ENCODE results near the gene SLC41A3. TPM values are rescaled to one million over a fixed set of nuclear protein-coding genes. Genes with fewer than 3 reads are reported as not detected.

The SLC41A3 gene
- total RNA-seq, 2 donors from 2014 or later: 33.1 to 50.8 TPM

- no peak overlapping the region for H3K27ac Mint-ChIP-seq
- H3K4me1 Mint-ChIP-seq: no peaks in the 10 kb centered on the region
- H3K27me3 Mint-ChIP-seq: no peaks in the 10 kb centered on the region
- no peaks in the 10 kb centered on the region for H3K9me3 Mint-ChIP-seq
- ATAC-seq (replicated peaks): no peak
- no peaks in the 10 kb centered on the region for H3K36me3 Mint-ChIP-seq (ENCODE audit: low read depth)
- H3K4me3 Mint-ChIP-seq: no peak overlapping the region
These were observed 29.3 kb upstream of the SLC41A3 start for GRCh38 chr3:126113238-126113555.

- Mint-ChIP-seq H3K4me3 (no peak overlapping the region), H3K9me3 (no peaks in the 10 kb centered on the region), H3K27ac (no peak overlapping the region), H3K4me1 (no peaks in the 10 kb centered on the region), H3K27me3 (no peaks in the 10 kb centered on the region), H3K36me3 (ENCODE audit: low read depth) (no peaks in the 10 kb centered on the region)
- ATAC-seq (replicated peaks): no peak
These were observed 28.8 kb upstream of the SLC41A3 start for GRCh38 chr3:126112531-126113237.

GRCh38 chr3:126111566-126112475 lies 27.9 kb upstream of the SLC41A3 start:
- ATAC-seq (replicated peaks): no peak
- H3K27me3 Mint-ChIP-seq: no peaks in the 10 kb centered on the region
- no peaks in the 10 kb centered on the region for H3K9me3 Mint-ChIP-seq

GRCh38 chr3:126111126-126111551 lies 27.2 kb upstream of the SLC41A3 start:
- Mint-ChIP-seq H3K36me3 (ENCODE audit: low read depth) (no peaks in the 10 kb centered on the region), H3K4me3 (no peak overlapping the region), H3K27ac (no peak overlapping the region), H3K27me3 (no peaks in the 10 kb centered on the region), H3K9me3 (no peaks in the 10 kb centered on the region), H3K4me1 (no peaks in the 10 kb centered on the region)
- no peak for ATAC-seq (replicated peaks)

More at GRCh38 chr3:126111566-126112475, 27.9 kb upstream of the SLC41A3 start:
- no peak overlapping the region for H3K27ac Mint-ChIP-seq
- no peaks in the 10 kb centered on the region for H3K36me3 Mint-ChIP-seq (ENCODE audit: low read depth)
- H3K4me3 Mint-ChIP-seq: no peak overlapping the region
- no peaks in the 10 kb centered on the region for H3K4me1 Mint-ChIP-seq

- ATAC-seq (replicated peaks): no peak
- no peaks in the 10 kb centered on the region for H3K9me3 Mint-ChIP-seq
- no peaks in the 10 kb centered on the region for H3K36me3 Mint-ChIP-seq (ENCODE audit: low read depth)
- no peak overlapping the region for H3K4me3 Mint-ChIP-seq
- no peaks in the 10 kb centered on the region for H3K4me1 Mint-ChIP-seq
- no peak overlapping the region for H3K27ac Mint-ChIP-seq
- no peaks in the 10 kb centered on the region for H3K27me3 Mint-ChIP-seq
These were observed 26.7 kb upstream of the SLC41A3 start for GRCh38 chr3:126110431-126111125.

GRCh38 chr3:126109880-126110235 lies 25.9 kb upstream of the SLC41A3 start:
- Mint-ChIP-seq H3K36me3 (ENCODE audit: low read depth) (no peaks in the 10 kb centered on the region), H3K4me3 (no peak overlapping the region), H3K9me3 (no peaks in the 10 kb centered on the region), H3K27ac (no peak overlapping the region), H3K27me3 (no peaks in the 10 kb centered on the region), H3K4me1 (no peaks in the 10 kb centered on the region)
- no peak for ATAC-seq (replicated peaks)

- H3K36me3 Mint-ChIP-seq (ENCODE audit: low read depth): no peaks in the 10 kb centered on the region
- no peaks in the 10 kb centered on the region for H3K4me1 Mint-ChIP-seq
- H3K9me3 Mint-ChIP-seq: no peaks in the 10 kb centered on the region
- H3K27ac Mint-ChIP-seq: no peak overlapping the region
- no peak overlapping the region for H3K4me3 Mint-ChIP-seq
- H3K27me3 Mint-ChIP-seq: no peaks in the 10 kb centered on the region
- ATAC-seq (replicated peaks): no peak
These were observed 25.4 kb upstream of the SLC41A3 start for GRCh38 chr3:126109146-126109879.

GRCh38 chr3:126108676-126109050 lies 24.7 kb upstream of the SLC41A3 start:
- no peaks in the 10 kb centered on the region for H3K36me3 Mint-ChIP-seq (ENCODE audit: low read depth)
- H3K4me3 Mint-ChIP-seq: no peak overlapping the region
- ATAC-seq (replicated peaks): no peak
- H3K27me3 Mint-ChIP-seq: no peaks in the 10 kb centered on the region
- no peaks in the 10 kb centered on the region for H3K4me1 Mint-ChIP-seq
- H3K9me3 Mint-ChIP-seq: no peaks in the 10 kb centered on the region
- no peak overlapping the region for H3K27ac Mint-ChIP-seq

GRCh38 chr3:126107957-126108675 lies 24.2 kb upstream of the SLC41A3 start:
- no peak overlapping the region for H3K27ac Mint-ChIP-seq

GRCh38 chr3:126107203-126107939 lies 23.4 kb upstream of the SLC41A3 start:
- Mint-ChIP-seq H3K9me3 (no peaks in the 10 kb centered on the region), H3K36me3 (ENCODE audit: low read depth) (no peaks in the 10 kb centered on the region), H3K27me3 (no peaks in the 10 kb centered on the region), H3K27ac (no peak overlapping the region), H3K4me3 (no peak overlapping the region), H3K4me1 (no peaks in the 10 kb centered on the region)
- no peak for ATAC-seq (replicated peaks)

More at GRCh38 chr3:126107957-126108675, 24.2 kb upstream of the SLC41A3 start:
- no peaks in the 10 kb centered on the region for H3K27me3 Mint-ChIP-seq
- H3K36me3 Mint-ChIP-seq (ENCODE audit: low read depth): no peaks in the 10 kb centered on the region
- no peak overlapping the region for H3K4me3 Mint-ChIP-seq
- no peaks in the 10 kb centered on the region for H3K4me1 Mint-ChIP-seq
- H3K9me3 Mint-ChIP-seq: no peaks in the 10 kb centered on the region
- ATAC-seq (replicated peaks): peak; percentile 42

GRCh38 chr3:126106336-126107202 lies 22.6 kb upstream of the SLC41A3 start:
- H3K9me3 Mint-ChIP-seq: no peaks in the 10 kb centered on the region
- no peak overlapping the region for H3K27ac Mint-ChIP-seq
- H3K4me3 Mint-ChIP-seq: no peak overlapping the region
- no peak for ATAC-seq (replicated peaks)
- H3K27me3 Mint-ChIP-seq: no peaks in the 10 kb centered on the region
- no peaks in the 10 kb centered on the region for H3K4me1 Mint-ChIP-seq
- no peaks in the 10 kb centered on the region for H3K36me3 Mint-ChIP-seq (ENCODE audit: low read depth)

GRCh38 chr3:126105691-126106187 lies 21.8 kb upstream of the SLC41A3 start:
- Mint-ChIP-seq H3K36me3 (ENCODE audit: low read depth) (no peaks in the 10 kb centered on the region), H3K4me3 (no peak overlapping the region), H3K27me3 (no peaks in the 10 kb centered on the region), H3K4me1 (no peaks in the 10 kb centered on the region), H3K9me3 (no peaks in the 10 kb centered on the region), H3K27ac (no peak overlapping the region)
- ATAC-seq (replicated peaks): no peak

Data from activated T-helper 17 cell treated with anti-CD3 and anti-CD28 coated beads, Interleukin-2, amount 50 U/mL, for 72 hours (primary cell).